Measurements from ENCODE around the gene METTL24. TPM values are rescaled to one million over a fixed set of nuclear protein-coding genes. Genes with fewer than 3 reads are reported as not detected.

Gene METTL24
- total and polyA plus RNA-seq, 2 donors (not counting 1 experiment from before 2014, with no cell fraction given) = 0.18 to 2.6 TPM

GRCh38 chr6:110366975-110367374, 8.8 kb upstream of the METTL24 start:
- Histone ChIP-seq H3K36me3 (ENCODE audit: control insufficient read depth, insufficient read depth, low read length) (no peaks in the 10 kb centered on the region), H3K4me1 (ENCODE audit: control insufficient read depth, extremely low read depth, insufficient read depth, low read length) (no peaks in the 10 kb centered on the region), H3K27me3 (ENCODE audit: control insufficient read depth, insufficient read depth, low read length) (peaks cover 23% of the 10 kb centered on the region), H3K4me3 (replicated peaks in 1 of 4; ENCODE audit: control extremely low read depth in 1 of 4, insufficient read depth in 1 of 4, low read depth in 3 of 4, low read length in 4 of 4) (no peak overlapping the region), H2AFZ (ENCODE audit: low read length) (no peak overlapping the region), H4K20me1 (ENCODE audit: control insufficient read depth, extremely low read depth, insufficient read depth, low read length) (no peaks in the 10 kb centered on the region), H3K9ac (ENCODE audit: insufficient read depth, low read length) (no peak overlapping the region), H3K27ac (ENCODE audit: insufficient read depth, low read length) (no peak overlapping the region), H3K9me3 (ENCODE audit: control insufficient read depth, insufficient read depth, low read depth, low read length) (no peaks in the 10 kb centered on the region), H3K79me2 (ENCODE audit: control insufficient read depth, insufficient read depth, low read length) (no peaks in the 10 kb centered on the region), H3K4me2 (ENCODE audit: extremely low read depth, insufficient read depth, low read length) (no peak overlapping the region)
- TF ChIP-seq CTCF (conservative IDR thresholded peaks at IDR 0.05 in 1 of 2, IDR thresholded peaks at IDR 0.05 in 1 of 2; ENCODE audit: low read depth in 1 of 2, low read length in 2 of 2) = no peak
- no peak for TF ChIP-seq EZH2 (IDR thresholded peaks at IDR 0.05; ENCODE audit: low read length, missing control alignments)
- DNase-seq (ENCODE audit: low read depth in 2 of 2) = no peak

- DNase-seq (ENCODE audit: low read depth in 2 of 2) = no peak
- H3K4me1 ChIP-seq (ENCODE audit: control insufficient read depth, extremely low read depth, insufficient read depth, low read length) = no peaks in the 10 kb centered on the region
- no peak for TF ChIP-seq CTCF (conservative IDR thresholded peaks at IDR 0.05 in 1 of 2, IDR thresholded peaks at IDR 0.05 in 1 of 2; ENCODE audit: low read depth in 1 of 2, low read length in 2 of 2)
- H3K27me3 ChIP-seq (ENCODE audit: control insufficient read depth, insufficient read depth, low read length) = peaks cover 23% of the 10 kb centered on the region
- H4K20me1 ChIP-seq (ENCODE audit: control insufficient read depth, extremely low read depth, insufficient read depth, low read length) = no peaks in the 10 kb centered on the region
- H3K36me3 ChIP-seq (ENCODE audit: control insufficient read depth, insufficient read depth, low read length) = no peaks in the 10 kb centered on the region
- H3K4me2 ChIP-seq (ENCODE audit: extremely low read depth, insufficient read depth, low read length) = no peak overlapping the region
- no peak overlapping the region for H3K27ac ChIP-seq (ENCODE audit: insufficient read depth, low read length)
- H3K9me3 ChIP-seq (ENCODE audit: control insufficient read depth, insufficient read depth, low read depth, low read length) = no peaks in the 10 kb centered on the region
- H3K4me3 ChIP-seq (replicated peaks in 1 of 4; ENCODE audit: control extremely low read depth in 1 of 4, insufficient read depth in 1 of 4, low read depth in 3 of 4, low read length in 4 of 4) = no peak overlapping the region
- no peak overlapping the region for H2AFZ ChIP-seq (ENCODE audit: low read length)
- no peaks in the 10 kb centered on the region for H3K79me2 ChIP-seq (ENCODE audit: control insufficient read depth, insufficient read depth, low read length)
- H3K9ac ChIP-seq (ENCODE audit: insufficient read depth, low read length) = no peak overlapping the region
These were observed 8.1 kb upstream of the METTL24 start for GRCh38 chr6:110366256-110366655.

- Histone ChIP-seq H3K4me3 (replicated peaks in 1 of 4; ENCODE audit: control extremely low read depth in 1 of 4, insufficient read depth in 1 of 4, low read depth in 3 of 4, low read length in 4 of 4) (no peak overlapping the region), H3K36me3 (ENCODE audit: control insufficient read depth, insufficient read depth, low read length) (no peaks in the 10 kb centered on the region), H3K9me3 (ENCODE audit: control insufficient read depth, insufficient read depth, low read depth, low read length) (no peaks in the 10 kb centered on the region), H3K4me2 (ENCODE audit: extremely low read depth, insufficient read depth, low read length) (no peak overlapping the region), H3K79me2 (ENCODE audit: control insufficient read depth, insufficient read depth, low read length) (no peaks in the 10 kb centered on the region), H3K27me3 (ENCODE audit: control insufficient read depth, insufficient read depth, low read length) (peaks cover 19% of the 10 kb centered on the region), H3K4me1 (ENCODE audit: control insufficient read depth, extremely low read depth, insufficient read depth, low read length) (no peaks in the 10 kb centered on the region), H3K27ac (ENCODE audit: insufficient read depth, low read length) (no peak overlapping the region), H3K9ac (ENCODE audit: insufficient read depth, low read length) (no peak overlapping the region), H2AFZ (ENCODE audit: low read length) (no peak overlapping the region), H4K20me1 (ENCODE audit: control insufficient read depth, extremely low read depth, insufficient read depth, low read length) (no peaks in the 10 kb centered on the region)
- TF ChIP-seq EZH2 (IDR thresholded peaks at IDR 0.05; ENCODE audit: low read length, missing control alignments) = no peak
- no peak for TF ChIP-seq CTCF (conservative IDR thresholded peaks at IDR 0.05 in 1 of 2, IDR thresholded peaks at IDR 0.05 in 1 of 2; ENCODE audit: low read depth in 1 of 2, low read length in 2 of 2)
- DNase-seq (ENCODE audit: low read depth in 2 of 2) = no peak
These were observed 6.4 kb upstream of the METTL24 start for GRCh38 chr6:110364364-110365105.

All from fibroblast of lung (primary cell).